HL-60/S4 (cell line): ENCODE results near the gene DIP2C.
"Not testable (repeated sequence)": the region's sequence is repeated elsewhere in the genome, so short reads cannot be mapped to it uniquely, and the experiment has no call there.

Experiments used
- in situ Hi-C: fragments of 300-500 bp; cut with MboI; formaldehyde crosslinking; loops from 2 replicates; pipeline ENCODE4 v1.14.3; 2022; ENCODE audit warnings: low sequenced_read_pairs

The DIP2C gene

GRCh38 chr10:613271-614138 lies 76.0 kb downstream of the DIP2C start:
- in situ Hi-C loops = no loop called here

GRCh38 chr10:612696-613095 lies 76.8 kb downstream of the DIP2C start:
- in situ Hi-C loops = no loop called here

- in situ Hi-C loops = not testable (repeated sequence)
Observed at GRCh38 chr10:610642-611305, 78.7 kb downstream of the DIP2C start.

DNA sequence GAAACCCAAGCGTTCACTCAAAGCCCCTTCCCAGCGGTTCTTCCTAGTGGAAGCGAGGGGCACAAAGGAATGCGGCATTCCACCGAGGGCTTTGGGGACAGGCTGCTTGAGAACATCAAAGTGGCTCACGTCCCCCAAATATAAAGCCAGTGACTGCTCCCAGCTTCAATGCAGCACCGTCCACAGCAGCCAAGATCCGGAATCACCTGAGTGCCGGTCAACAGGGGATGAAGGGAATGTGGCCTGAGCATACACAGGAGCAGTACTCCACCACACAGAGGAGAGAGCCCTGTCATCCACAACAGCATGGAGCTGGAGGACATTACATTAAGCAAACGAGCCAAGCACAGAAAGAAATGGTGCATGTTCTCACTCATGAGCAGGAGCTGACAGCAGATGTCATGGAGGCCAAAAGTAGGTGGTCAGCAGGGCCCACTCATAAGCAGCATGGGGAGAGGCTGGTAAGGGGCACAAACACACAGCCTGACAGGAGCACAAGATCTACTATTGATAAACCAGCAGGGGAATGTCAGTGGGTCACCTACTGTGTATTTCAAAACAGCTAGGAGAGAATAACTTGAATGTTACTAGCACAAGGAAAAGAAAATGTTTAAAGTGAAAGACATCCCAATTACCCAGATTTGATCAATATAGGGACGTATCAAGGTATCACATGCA lies 79.5 kb downstream of the DIP2C start:
- in situ Hi-C loops = no loop called here

- in situ Hi-C loops = no loop called here
Observed at GRCh38 chr10:609262-609658, 80.2 kb downstream of the DIP2C start.

GRCh38 chr10:608331-609261 lies 80.9 kb downstream of the DIP2C start:
- in situ Hi-C loops = no loop called here

GRCh38 chr10:607545-608185 lies 81.8 kb downstream of the DIP2C start:
- in situ Hi-C loops = no loop called here

GRCh38 chr10:606762-607544 lies 82.5 kb downstream of the DIP2C start:
- in situ Hi-C loops = no loop called here

DNA sequence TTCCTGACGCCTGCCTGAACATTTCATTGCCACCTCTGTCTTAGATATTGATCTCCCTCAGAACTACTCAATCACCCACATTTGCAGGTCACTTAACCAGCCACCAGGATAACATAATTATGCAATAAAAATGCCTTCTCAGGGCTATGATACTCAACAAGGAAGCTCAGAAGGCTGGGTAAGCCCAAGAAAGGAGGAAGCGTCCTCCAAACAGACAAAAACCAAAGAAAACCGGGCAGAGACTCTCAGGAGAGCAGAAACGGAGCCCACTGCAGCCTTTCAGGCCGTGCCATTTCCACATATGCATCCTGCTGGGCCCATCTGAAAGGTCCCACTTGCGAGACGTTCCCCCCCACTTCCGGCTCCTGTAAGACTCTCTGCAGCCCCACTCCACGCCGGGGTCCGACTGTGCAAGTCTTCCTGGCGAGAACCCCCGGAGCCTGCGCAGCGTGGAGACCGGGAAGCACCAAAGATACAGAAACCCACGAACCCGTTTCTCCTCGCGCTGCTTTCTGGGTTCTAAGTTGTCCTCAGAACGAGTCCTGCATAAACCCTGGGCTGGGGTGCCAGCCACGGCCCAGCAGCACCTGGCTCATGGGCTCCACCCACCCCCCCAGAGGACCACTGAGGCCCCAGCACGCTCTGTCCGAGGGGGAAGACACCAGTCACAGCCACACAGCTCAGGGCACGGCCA lies 83.7 kb downstream of the DIP2C start:
- in situ Hi-C loops = no loop called here

GRCh38 chr10:604716-605631 lies 84.5 kb downstream of the DIP2C start:
- in situ Hi-C loops = no loop called here

DNA sequence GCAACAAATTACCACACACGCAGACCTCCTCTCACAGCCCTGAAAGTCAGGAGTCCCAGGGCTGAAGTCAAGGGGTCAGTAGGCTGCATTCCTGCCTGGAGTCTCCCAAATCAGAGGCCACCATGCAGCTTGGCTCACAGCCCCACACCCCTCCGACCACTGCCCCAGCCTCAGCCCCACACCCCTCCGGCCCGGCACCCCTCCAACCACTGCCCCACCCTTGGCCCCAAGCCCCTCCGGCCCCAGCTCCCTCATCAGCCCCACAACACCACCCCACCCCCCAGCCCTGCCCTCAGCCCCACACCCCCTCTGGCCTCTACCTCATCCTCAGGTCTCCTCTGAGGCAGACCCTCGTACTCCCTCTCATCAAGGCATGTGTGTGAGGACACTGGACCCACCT lies 85.7 kb downstream of the DIP2C start:
- in situ Hi-C loops = no loop called here

- in situ Hi-C loops = no loop called here
Observed at GRCh38 chr10:602391-603005, 87.0 kb downstream of the DIP2C start.

GRCh38 chr10:601660-601963 lies 87.9 kb downstream of the DIP2C start:
- in situ Hi-C loops = no loop called here

GRCh38 chr10:600876-601659 lies 88.4 kb downstream of the DIP2C start:
- in situ Hi-C loops = no loop called here

DNA sequence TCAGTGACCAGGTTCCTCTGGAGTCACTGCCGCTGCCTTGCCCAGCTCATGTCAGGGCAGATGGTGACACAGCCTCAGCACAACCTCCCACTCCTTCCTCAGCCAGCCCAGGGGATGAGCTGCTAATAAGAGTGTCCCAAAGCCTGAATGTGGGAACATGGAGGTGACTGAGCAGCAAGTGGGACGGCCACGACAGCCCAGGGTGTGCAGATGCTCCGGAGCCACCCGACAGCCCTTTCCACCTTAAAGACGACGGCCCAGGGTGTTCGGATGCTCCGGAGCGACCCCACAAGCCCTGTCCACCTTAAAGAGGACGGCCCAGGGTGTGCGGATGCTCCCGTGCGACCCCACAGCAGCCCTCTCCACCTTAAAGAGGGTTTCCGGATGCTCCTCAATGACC lies 89.2 kb downstream of the DIP2C start:
- in situ Hi-C loops = no loop called here

- in situ Hi-C loops = no loop called here
Observed at GRCh38 chr10:599767-600166, 89.7 kb downstream of the DIP2C start.
